H1 (cell line): Measurements from ENCODE around the gene TBC1D16. TPM values are rescaled to one million over a fixed set of nuclear protein-coding genes. Genes with fewer than 3 reads are reported as not detected.

Source experiments
- RAD21 ChIP-seq, 2 experiments: IDR thresholded peaks in 1 of 2; conservative IDR thresholded peaks in 1 of 2; 2 replicates each; pipeline ENCODE4 v1.6.1; 2011; ENCODE audit warnings: low read depth in 2 of 2, low read length in 2 of 2, improper control_type of control experiment in 1 of 2, inconsistent platforms in 1 of 2, mild to moderate bottlenecking in 1 of 2, moderate library complexity in 1 of 2
- polyA plus RNA-seq, 7 experiments: library from polyadenylated mRNA; depleted of rRNA in 3 of 7; stranded (reverse) in 5 of 7; unstranded in 2 of 7; fragments of >200 nt in 5 of 7; fragments of 200-250 nt in 2 of 7; gene quantifications; 1 replicate in 5 of 7; 2 replicates in 1 of 7; 4 replicates in 1 of 7; pipeline versions ENCODE4 v1.2.1 to v1.2.3, GENCODE V29; 2011 to 2013; ENCODE audit warnings: missing spikeins in 2 of 7, mixed read lengths in 2 of 7
- total RNA-seq: library from RNA; stranded (reverse); fragmentation: NEBNext Ultra II Directional; extraction: Animal tissue kit (Norgen Biotek cat#: 25700); gene quantifications from 2 replicates; pipeline ENCODE4 v1.2.1, GENCODE V29; 2021
- TF ChIP-seq, protein P1 (sequence below): fragments of 300-600 bp; sonication (generic); IDR thresholded peaks from 2 replicates; pipeline ENCODE4 v1.7.1; 2012; ENCODE audit warnings: low read length, moderate library complexity, mild to moderate bottlenecking, inconsistent platforms; ENCODE audit not compliant: insufficient replicate concordance

The TBC1D16 gene
- total and polyA plus RNA-seq, 2 of the 8 experiments (the other 6 are each of a cell fraction or from before 2014, with no cell fraction given), result 21.1 to 109 TPM

DNA sequence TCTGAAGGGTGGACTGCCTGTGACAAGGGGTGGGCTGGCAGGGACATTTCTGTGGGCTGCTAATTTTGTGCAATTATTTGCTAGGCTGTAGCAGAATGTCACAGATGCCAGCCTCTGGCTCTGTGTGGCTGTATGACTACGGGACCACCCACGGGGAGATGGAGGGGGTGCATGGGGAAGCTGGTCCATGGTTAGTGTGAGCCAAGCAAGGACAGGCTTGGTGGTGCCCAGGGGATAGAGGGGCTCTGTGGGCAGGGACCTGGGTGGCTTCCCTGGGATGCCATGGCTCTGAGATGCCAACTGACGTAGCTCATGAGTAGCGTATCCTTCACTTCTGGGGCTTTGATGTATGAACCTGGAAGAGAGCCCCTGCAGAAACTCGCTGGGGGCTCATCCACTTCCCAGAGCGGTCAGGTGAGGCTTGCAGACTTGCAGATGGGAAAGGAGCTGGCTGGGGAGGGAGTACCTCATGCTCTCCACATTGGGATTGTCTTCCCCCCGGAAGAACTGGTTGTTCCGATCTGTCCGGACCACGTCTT lies 87.2 kb downstream of the TBC1D16 start (continued):
- TF ChIP-seq, protein P1, sequence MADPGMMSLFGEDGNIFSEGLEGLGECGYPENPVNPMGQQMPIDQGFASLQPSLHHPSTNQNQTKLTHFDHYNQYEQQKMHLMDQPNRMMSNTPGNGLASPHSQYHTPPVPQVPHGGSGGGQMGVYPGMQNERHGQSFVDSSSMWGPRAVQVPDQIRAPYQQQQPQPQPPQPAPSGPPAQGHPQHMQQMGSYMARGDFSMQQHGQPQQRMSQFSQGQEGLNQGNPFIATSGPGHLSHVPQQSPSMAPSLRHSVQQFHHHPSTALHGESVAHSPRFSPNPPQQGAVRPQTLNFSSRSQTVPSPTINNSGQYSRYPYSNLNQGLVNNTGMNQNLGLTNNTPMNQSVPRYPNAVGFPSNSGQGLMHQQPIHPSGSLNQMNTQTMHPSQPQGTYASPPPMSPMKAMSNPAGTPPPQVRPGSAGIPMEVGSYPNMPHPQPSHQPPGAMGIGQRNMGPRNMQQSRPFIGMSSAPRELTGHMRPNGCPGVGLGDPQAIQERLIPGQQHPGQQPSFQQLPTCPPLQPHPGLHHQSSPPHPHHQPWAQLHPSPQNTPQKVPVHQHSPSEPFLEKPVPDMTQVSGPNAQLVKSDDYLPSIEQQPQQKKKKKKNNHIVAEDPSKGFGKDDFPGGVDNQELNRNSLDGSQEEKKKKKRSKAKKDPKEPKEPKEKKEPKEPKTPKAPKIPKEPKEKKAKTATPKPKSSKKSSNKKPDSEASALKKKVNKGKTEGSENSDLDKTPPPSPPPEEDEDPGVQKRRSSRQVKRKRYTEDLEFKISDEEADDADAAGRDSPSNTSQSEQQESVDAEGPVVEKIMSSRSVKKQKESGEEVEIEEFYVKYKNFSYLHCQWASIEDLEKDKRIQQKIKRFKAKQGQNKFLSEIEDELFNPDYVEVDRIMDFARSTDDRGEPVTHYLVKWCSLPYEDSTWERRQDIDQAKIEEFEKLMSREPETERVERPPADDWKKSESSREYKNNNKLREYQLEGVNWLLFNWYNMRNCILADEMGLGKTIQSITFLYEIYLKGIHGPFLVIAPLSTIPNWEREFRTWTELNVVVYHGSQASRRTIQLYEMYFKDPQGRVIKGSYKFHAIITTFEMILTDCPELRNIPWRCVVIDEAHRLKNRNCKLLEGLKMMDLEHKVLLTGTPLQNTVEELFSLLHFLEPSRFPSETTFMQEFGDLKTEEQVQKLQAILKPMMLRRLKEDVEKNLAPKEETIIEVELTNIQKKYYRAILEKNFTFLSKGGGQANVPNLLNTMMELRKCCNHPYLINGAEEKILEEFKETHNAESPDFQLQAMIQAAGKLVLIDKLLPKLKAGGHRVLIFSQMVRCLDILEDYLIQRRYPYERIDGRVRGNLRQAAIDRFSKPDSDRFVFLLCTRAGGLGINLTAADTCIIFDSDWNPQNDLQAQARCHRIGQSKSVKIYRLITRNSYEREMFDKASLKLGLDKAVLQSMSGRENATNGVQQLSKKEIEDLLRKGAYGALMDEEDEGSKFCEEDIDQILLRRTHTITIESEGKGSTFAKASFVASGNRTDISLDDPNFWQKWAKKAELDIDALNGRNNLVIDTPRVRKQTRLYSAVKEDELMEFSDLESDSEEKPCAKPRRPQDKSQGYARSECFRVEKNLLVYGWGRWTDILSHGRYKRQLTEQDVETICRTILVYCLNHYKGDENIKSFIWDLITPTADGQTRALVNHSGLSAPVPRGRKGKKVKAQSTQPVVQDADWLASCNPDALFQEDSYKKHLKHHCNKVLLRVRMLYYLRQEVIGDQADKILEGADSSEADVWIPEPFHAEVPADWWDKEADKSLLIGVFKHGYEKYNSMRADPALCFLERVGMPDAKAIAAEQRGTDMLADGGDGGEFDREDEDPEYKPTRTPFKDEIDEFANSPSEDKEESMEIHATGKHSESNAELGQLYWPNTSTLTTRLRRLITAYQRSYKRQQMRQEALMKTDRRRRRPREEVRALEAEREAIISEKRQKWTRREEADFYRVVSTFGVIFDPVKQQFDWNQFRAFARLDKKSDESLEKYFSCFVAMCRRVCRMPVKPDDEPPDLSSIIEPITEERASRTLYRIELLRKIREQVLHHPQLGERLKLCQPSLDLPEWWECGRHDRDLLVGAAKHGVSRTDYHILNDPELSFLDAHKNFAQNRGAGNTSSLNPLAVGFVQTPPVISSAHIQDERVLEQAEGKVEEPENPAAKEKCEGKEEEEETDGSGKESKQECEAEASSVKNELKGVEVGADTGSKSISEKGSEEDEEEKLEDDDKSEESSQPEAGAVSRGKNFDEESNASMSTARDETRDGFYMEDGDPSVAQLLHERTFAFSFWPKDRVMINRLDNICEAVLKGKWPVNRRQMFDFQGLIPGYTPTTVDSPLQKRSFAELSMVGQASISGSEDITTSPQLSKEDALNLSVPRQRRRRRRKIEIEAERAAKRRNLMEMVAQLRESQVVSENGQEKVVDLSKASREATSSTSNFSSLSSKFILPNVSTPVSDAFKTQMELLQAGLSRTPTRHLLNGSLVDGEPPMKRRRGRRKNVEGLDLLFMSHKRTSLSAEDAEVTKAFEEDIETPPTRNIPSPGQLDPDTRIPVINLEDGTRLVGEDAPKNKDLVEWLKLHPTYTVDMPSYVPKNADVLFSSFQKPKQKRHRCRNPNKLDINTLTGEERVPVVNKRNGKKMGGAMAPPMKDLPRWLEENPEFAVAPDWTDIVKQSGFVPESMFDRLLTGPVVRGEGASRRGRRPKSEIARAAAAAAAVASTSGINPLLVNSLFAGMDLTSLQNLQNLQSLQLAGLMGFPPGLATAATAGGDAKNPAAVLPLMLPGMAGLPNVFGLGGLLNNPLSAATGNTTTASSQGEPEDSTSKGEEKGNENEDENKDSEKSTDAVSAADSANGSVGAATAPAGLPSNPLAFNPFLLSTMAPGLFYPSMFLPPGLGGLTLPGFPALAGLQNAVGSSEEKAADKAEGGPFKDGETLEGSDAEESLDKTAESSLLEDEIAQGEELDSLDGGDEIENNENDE, result no peak
- TF ChIP-seq RAD21 (IDR thresholded peaks at IDR 0.05 in 1 of 2, conservative IDR thresholded peaks at IDR 0.05 in 1 of 2; ENCODE audit: low read depth in 2 of 2, low read length in 2 of 2), result no peak
